ENCODE measurements around the gene FGF1.

Gene FGF1

DNA sequence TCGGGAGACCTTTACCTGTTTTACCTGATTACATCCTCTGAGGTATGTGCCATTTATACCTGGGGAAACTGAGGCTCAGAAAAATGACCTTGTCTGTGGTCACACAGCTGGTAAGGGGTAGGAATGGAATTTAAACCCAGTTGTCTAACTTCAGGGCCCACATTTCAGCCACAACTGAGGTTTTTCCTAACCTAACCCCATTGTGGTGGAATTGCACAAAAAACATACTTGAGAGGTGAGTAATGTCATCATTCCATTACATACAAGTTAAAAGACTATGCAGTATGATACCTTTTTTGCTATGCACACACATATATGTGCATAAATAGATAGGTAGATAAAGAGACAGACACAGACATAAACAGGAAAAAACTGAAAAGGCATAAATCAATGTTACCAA is 14.1 kb downstream of the FGF1 start:
- no peak overlapping the region for H3K27ac ChIP-seq (ENCODE audit: low read depth, low read length, poor library complexity, severe bottlenecking)

DNA sequence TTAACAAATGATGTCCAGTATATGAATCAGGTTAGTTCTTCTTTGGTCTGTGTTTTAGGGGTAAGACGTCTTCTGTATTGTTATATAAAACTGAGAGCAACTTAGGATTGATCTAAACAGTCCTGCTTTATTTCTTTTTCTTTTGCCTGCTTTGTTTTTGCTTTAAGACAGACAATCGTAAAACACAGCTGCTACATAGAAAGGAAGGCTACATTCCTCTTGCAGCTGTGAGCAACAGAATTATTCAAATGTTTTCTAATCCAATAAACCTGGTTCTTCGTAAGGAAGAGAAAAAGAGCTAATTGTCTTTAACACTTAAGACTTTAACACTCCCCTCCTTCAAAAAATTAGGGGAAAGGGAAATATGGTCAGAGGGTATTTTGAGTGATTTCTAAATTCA is 14.6 kb downstream of the FGF1 start:
- Histone ChIP-seq H3K27me3 (ENCODE audit: insufficient read depth, low read length) (peaks cover 4% of the 10 kb centered on the region; the same call in 1 of the 2 replicates), H4K20me1 (ENCODE audit: insufficient read depth, low read length) (no peaks in the 10 kb centered on the region), H3K36me3 (ENCODE audit: insufficient read depth, low read length) (no peaks in the 10 kb centered on the region), H3K9me3 (ENCODE audit: low read length) (no peaks in the 10 kb centered on the region), H3K9me2 (ENCODE audit: low read depth, low read length) (no peaks in the 10 kb centered on the region), H3F3A (ENCODE audit: insufficient read depth, low read length) (no peaks in the 10 kb centered on the region), H3K4me2 (ENCODE audit: low read length) (no peak overlapping the region), H3K4me3 (ENCODE audit: low read depth, low read length, poor library complexity, severe bottlenecking) (no peak overlapping the region), H3K79me2 (ENCODE audit: insufficient read depth, low read length) (no peaks in the 10 kb centered on the region), H2AFZ (ENCODE audit: low read length) (no peak overlapping the region), H3K27ac (ENCODE audit: low read depth, low read length, poor library complexity, severe bottlenecking) (no peak overlapping the region), H3K9ac (ENCODE audit: low read length) (no peak overlapping the region), H3K4me1 (ENCODE audit: insufficient read depth, low read length, severe bottlenecking) (no peaks in the 10 kb centered on the region)
- TF ChIP-seq, protein P1, sequence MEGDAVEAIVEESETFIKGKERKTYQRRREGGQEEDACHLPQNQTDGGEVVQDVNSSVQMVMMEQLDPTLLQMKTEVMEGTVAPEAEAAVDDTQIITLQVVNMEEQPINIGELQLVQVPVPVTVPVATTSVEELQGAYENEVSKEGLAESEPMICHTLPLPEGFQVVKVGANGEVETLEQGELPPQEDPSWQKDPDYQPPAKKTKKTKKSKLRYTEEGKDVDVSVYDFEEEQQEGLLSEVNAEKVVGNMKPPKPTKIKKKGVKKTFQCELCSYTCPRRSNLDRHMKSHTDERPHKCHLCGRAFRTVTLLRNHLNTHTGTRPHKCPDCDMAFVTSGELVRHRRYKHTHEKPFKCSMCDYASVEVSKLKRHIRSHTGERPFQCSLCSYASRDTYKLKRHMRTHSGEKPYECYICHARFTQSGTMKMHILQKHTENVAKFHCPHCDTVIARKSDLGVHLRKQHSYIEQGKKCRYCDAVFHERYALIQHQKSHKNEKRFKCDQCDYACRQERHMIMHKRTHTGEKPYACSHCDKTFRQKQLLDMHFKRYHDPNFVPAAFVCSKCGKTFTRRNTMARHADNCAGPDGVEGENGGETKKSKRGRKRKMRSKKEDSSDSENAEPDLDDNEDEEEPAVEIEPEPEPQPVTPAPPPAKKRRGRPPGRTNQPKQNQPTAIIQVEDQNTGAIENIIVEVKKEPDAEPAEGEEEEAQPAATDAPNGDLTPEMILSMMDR (IDR thresholded peaks at IDR 0.05; ENCODE audit: low read length): no peak
- TF ChIP-seq EZH2 (IDR thresholded peaks at IDR 0.05; ENCODE audit: borderline replicate concordance, low read length): no peak

More for the DNA sequence above, 14.1 kb downstream of the FGF1 start:
- TF ChIP-seq EZH2 (IDR thresholded peaks at IDR 0.05; ENCODE audit: borderline replicate concordance, low read length): no peak
- TF ChIP-seq, protein P1 (IDR thresholded peaks at IDR 0.05; ENCODE audit: low read length): no peak
- Histone ChIP-seq H3K9ac (ENCODE audit: low read length) (no peak overlapping the region), H3K9me3 (ENCODE audit: low read length) (no peaks in the 10 kb centered on the region), H3F3A (ENCODE audit: insufficient read depth, low read length) (no peaks in the 10 kb centered on the region), H3K9me2 (ENCODE audit: low read depth, low read length) (no peaks in the 10 kb centered on the region), H4K20me1 (ENCODE audit: insufficient read depth, low read length) (no peaks in the 10 kb centered on the region), H3K4me3 (ENCODE audit: low read depth, low read length, poor library complexity, severe bottlenecking) (no peak overlapping the region), H3K27me3 (ENCODE audit: insufficient read depth, low read length) (peaks cover 4% of the 10 kb centered on the region; the same call in 1 of the 2 replicates), H3K79me2 (ENCODE audit: insufficient read depth, low read length) (no peaks in the 10 kb centered on the region), H3K4me2 (ENCODE audit: low read length) (no peak overlapping the region), H3K4me1 (ENCODE audit: insufficient read depth, low read length, severe bottlenecking) (no peaks in the 10 kb centered on the region), H2AFZ (ENCODE audit: low read length) (no peak overlapping the region), H3K36me3 (ENCODE audit: insufficient read depth, low read length) (no peaks in the 10 kb centered on the region)

DNA sequence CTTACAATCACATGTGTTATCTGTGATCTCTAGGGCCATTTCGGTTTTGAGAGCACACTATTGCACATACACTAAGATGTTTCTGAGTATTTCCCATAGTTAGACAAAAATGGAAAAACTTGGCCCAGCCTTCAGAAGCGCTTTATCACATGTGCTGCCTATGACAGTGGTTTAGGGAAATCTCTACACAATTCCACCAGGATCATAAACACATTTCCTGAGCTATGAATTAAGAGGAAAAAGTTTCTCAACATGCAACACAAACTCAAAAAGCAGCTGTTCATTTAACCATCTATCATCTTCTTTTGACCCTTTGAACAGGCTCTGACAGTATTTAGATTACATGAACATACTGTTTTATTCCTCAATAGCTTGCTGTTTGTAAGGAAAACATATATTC is 15.1 kb downstream of the FGF1 start:
- no peak overlapping the region for H3K4me2 ChIP-seq (ENCODE audit: low read length)
- no peak overlapping the region for H3K27ac ChIP-seq (ENCODE audit: low read depth, low read length, poor library complexity, severe bottlenecking)
- H3K9me2 ChIP-seq (ENCODE audit: low read depth, low read length): no peaks in the 10 kb centered on the region
- no peak overlapping the region for H3K9ac ChIP-seq (ENCODE audit: low read length)
- no peak overlapping the region for H3K4me3 ChIP-seq (ENCODE audit: low read depth, low read length, poor library complexity, severe bottlenecking)
- TF ChIP-seq, protein P1 (IDR thresholded peaks at IDR 0.05; ENCODE audit: low read length): no peak
- no peak for TF ChIP-seq EZH2 (IDR thresholded peaks at IDR 0.05; ENCODE audit: borderline replicate concordance, low read length)
- no peaks in the 10 kb centered on the region for H3K79me2 ChIP-seq (ENCODE audit: insufficient read depth, low read length)
- no peaks in the 10 kb centered on the region for H4K20me1 ChIP-seq (ENCODE audit: insufficient read depth, low read length)
- H3K36me3 ChIP-seq (ENCODE audit: insufficient read depth, low read length): no peaks in the 10 kb centered on the region
- no peaks in the 10 kb centered on the region for H3K9me3 ChIP-seq (ENCODE audit: low read length)
- H2AFZ ChIP-seq (ENCODE audit: low read length): no peak overlapping the region
- no peaks in the 10 kb centered on the region for H3F3A ChIP-seq (ENCODE audit: insufficient read depth, low read length)
- peaks cover 4% of the 10 kb centered on the region; the same call in 1 of the 2 replicates for H3K27me3 ChIP-seq (ENCODE audit: insufficient read depth, low read length)
- H3K4me1 ChIP-seq (ENCODE audit: insufficient read depth, low read length, severe bottlenecking): no peaks in the 10 kb centered on the region
